GM21526 (cell line): ENCODE data around the gene AKAP6.
A peak's percentile ranks its signal among the peaks of the same experiment; 100 is the strongest.
"Not testable (repeated sequence)": the region's sequence is repeated elsewhere in the genome, so short reads cannot be mapped to it uniquely, and the experiment has no call there.

Experiments
- ATAC-seq: cut with Tn5 transposase; IDR thresholded peaks from one replicate; pipeline ENCODE4 v1.9.1; 2021; ENCODE audit warnings: moderate library complexity; ENCODE audit not compliant: unreplicated experiment, low FRiP score

The AKAP6 gene

DNA sequence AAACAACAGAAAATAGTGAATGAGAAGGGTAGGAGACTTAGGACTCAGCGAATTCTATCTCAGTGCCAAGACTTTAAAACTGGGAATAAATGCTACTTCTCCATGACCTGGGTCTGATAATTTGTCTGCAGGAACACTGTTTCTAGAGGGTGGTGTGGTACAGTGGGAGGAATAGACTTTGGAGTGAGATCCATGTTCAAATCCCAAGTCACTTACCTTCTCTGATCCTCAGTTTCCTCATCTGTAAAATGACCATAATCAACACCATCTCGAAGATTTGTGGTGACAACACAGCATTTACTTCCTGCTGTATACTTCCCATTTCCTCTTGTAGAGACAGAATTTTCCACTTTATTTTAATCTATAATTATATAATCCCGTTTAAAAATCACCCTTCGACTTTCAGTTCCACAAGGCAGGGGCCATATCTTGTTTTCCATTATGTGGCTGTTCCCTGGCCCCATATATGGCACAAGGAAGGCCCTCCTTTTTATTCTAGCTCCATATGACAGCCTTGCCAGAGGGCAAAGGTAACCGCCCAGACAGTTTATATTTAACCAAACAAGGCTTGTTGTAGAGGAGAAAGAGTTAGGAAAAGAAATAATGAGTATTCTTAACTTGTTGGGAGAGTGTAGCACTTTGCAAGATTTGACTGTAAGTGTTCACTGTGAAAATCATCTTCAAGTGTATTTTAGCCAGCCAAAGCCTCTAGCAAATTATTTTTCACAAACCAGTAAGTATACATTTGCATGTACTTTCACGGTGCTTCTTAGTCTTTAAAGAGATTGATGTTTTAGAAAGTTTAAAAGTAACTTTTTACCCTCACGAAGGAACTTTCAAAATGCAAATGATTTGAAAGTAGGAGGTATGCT, 243.1 kb downstream of the AKAP6 start:
- ATAC-seq: no peak

DNA sequence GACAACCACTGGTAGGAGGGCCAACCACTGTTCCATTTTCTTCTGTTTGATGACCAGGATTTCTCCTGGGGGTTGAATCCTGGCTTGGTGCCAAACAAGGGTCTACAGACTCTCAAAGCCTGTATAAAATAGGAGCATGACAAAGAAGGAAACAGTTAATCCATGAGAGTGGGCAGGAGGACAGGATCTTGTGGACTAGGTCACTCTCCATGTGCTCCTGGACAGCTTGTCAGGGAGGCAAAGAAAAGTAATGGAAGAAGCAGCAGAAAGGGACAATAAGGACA, 243.7 kb downstream of the AKAP6 start:
- ATAC-seq: no peak

DNA sequence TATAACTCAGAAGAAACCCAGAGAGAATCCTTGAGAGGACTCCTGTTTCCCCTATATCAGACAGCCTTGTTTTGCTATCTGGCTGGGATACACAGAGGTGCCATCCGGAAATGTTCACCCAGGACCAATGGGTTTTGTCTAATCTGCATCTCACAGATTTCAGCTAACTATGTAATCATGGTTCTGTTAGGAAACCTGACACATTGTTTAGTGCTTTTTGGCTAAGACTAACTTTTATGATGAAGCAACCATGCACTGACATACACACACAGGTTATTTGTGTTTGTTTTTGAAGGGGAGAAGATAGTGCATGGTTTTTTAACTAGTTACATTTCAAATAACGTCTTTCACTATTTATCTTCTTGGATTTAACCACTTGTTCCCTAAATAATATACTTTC, 245.2 kb downstream of the AKAP6 start:
- ATAC-seq: no peak

DNA sequence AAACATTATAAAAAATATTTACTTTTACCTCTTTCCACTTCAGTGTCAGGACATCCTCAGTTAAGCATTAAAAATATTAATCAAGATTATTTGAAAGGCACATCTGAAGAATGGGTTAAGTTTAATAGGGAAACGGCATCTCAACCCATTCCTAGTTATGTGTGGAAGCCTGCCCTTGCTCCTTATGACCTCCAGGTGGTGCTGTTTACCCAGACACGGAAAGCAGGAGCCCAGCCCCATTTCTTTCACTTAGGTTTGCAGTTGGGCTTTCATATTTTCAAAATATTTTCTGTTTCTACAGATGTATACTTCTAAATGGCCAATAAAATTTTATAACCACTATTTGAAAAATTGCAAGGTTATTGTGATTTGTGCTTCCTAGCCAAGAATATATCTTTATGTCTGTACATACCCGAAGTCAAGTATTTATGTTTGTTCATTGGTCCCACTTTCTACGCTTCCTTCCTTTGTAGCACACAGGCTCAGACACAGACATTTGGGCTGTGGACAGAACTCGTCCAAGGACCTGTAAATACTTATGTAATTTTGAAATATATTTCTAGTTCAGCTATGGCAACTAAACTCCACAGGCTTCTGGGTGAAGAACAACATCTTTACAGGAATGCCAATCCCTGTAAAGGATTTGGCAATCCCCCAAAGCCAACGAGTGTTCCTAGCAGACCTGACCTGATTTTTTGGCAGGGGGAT, 247.1 kb downstream of the AKAP6 start:
- peak; percentile 68 for ATAC-seq

DNA sequence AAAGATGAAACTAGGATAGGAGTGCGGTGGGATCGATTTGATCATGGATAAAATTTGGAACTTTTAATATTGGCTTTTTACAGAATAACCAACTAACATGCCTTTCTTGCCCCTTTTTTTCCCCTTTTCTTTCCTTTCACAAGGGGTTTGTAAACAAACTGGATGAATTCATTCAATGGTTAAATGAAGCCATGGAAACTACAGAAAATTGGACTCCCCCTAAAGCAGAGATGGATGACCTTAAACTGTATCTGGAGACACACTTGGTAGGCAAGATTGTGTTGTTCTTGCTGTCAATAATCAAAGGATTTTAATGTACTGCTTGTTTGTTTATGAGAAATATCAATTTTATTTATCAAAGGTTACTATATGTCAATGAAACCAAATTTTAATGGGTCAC, 247.9 kb downstream of the AKAP6 start:
- no peak for ATAC-seq

DNA sequence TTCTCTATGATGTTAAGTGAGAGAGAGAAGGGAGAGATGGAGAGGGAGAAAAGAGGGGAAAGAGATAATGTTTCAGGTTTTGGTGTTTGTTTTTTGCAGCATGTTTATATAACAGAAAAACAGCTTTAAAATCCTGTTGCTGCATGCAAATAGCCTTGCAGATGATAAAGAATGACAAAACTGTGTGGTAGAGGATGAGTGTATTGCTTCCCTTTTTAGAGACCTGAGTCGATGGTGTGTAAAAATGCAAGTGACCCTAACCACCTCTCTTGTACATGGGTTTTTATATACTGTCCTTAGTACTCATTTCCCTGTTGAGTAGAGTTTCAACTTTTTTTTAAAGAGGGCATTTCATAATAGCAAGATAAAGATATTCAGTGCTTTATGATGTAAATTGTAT, 249.1 kb downstream of the AKAP6 start:
- ATAC-seq: peak; percentile 78

DNA sequence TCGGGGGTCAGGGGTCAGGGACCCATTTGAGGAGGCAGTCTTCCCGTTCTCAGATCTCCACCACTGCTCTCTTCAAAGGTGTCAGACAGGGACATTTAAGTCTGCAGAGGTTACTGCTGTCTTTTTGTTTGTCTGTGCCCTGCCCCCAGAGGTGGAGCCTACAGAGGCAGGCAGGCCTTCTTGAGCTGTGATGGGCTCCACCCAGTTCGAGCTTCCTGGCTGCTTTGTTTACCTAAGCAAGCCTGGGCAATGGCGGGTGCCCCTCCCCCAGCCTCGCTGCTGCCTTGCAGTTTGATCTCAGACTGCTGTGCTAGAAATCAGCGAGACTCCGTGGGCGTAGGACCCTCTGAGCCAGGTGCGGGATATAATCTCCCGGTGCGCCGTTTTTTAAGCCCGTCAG, 254.3 kb downstream of the AKAP6 start:
- not testable (repeated sequence) for ATAC-seq

DNA sequence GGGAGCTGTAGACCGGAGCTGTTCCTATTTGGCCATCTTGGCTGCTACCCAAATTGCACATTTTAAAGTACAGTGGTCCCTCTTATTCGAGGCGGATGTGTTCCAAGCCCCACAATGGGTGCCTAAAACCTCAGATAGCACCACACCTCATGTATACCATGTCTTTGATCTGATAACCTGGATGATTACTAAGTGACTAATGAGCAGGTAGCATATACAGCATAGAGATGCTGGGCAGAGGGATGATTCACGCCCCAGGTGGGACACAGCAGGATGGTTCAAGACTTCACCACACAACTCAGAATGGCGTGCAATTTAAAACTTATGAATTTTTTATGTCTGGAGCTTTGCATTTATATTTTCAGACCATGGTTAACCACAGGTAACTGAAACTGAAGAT, 255.0 kb downstream of the AKAP6 start:
- no peak for ATAC-seq

DNA sequence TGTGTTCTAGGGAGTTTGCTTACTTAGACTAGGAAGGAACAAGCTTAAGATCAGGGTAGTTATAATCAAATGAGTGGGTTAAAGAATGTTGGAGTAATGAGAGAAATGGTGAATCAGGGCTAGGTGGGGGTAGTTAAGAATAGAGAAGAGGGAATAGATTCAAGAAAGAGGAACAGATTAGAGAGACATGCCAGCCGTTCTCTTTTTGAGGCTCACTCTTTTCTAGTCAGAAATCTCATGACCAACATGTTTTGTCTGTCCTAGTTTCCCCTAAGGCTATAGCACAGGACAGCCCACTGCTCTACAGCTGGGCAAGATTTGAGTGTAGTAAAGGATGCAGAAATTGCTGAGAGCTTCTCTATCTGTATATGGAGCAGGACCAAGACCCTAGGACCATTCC, 258.4 kb downstream of the AKAP6 start:
- ATAC-seq: no peak

DNA sequence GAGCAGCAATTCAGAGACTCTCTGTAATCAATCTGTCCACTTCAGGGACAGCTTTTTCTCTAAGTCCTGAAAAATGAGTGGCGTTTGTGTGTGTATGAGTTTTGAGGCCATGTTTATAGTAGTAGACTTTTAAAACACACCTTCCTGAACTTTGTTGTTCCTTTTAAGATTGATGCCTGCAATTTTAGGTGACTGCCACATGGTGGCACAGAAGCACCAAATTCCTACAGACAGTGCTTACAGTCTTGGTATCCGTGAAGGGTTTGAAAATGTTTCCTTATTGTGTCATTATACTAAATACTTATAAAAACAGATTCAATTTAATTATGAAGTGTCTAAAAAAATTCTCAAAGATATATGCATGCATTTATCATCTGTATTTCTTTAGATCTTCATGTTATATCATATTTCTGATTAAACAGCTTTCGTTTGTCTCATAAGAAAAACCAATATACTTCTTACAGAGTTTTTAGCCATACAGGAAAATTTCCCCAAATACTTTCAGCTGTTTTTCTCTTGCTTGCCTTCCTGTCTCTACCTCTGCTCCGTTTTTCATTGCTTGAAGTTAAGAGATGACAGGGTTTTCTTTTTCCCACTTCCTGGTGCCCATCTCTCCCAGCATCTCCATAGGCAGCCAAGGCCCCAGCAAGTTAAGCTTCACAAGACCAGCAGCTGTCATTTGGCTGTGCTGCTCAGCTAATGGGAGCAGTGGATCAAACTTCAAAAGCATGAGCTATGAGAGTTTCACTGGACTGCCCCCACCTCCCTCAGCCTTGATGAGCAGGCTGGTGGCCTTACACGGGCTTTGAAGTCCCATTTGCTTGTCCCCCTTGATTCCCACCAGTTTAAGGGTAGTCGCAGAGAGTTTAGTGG, 259.6 kb downstream of the AKAP6 start:
- ATAC-seq: no peak

DNA sequence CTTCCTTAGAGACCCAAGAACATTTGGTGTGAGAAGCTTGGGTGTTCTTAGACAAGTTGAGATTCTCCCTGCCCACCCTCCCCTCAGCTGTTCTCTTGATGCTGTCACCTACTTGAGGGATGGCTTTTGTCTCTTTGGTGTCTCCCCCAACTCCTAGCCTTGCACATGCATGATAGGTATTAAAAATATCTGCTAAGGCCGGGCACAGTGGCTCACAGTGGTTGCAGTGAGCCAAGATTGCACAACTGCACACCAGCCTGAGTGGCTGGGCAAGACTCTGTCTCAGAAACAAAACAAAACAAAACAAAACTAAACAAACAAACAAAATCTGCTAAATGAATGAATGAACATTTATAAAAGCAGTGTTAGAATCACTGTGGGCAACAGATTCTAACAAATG, 261.1 kb downstream of the AKAP6 start:
- no peak for ATAC-seq

DNA sequence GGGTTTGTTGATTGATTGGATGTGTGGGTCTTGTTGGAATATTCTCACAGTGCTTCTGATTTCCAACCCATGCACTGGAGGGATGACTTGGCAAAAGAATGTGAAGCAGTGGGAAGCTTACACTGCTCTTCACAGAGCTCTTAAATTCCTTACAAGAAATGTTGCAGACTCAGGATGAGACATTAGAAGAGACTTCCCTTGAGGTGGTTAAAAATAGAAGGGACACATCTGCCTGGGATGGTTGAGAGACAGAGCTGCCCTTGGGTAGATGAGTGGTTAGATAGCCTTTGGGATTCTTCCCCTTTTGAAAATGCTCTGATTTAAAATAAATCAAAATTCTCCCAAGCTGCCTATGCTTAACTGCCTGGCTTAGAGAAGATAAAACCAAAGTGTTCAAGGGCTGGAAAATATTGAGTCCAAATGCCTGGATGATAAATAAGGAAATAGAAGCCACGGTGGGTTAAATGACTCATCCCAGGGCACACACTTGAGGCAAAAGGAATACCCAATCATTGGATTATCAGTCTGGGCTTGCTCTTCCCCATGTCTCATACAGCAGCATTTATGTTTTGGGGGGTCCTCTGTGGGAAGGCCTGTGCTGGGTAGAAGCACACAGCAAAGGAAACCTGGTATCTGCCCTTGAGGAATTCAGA, 264.3 kb downstream of the AKAP6 start:
- ATAC-seq: no peak

DNA sequence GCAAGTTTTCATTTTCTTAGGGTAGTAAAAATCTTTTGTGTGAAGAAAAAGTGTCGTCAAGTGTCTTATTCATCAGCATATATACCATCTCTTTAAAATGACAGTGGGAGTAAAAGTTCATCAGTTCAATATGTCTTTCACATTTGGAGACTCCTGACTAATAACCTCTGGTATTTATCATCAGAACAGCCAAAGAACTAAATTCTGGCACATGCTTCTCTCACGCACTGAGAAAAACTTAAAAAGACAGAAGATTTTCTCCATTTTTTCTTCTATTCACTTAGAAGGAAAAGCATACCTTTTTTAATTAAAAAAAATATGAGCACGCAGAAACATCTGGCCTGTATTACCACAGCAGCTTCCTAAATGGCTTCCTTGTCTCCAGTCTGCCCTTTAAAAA, 265.7 kb downstream of the AKAP6 start:
- ATAC-seq: no peak

DNA sequence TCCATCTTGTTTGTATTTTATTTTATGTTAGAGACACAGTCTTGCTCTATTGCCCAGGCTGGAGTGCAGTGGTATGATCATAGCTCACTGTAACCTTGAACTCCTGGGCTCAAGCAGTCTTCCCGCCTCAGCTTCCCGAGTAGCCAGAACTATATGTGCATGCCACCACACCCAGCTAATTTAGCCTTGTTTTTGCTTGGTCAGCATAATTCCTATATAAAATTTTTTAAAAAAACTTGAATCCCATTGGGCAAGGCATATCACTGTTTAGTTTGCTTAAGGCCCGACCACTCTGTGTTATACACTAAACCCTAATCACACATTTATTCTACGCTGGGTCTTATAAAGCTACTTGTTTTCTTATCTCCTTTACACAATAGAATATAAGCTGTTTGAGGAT, 266.4 kb downstream of the AKAP6 start:
- ATAC-seq: no peak

DNA sequence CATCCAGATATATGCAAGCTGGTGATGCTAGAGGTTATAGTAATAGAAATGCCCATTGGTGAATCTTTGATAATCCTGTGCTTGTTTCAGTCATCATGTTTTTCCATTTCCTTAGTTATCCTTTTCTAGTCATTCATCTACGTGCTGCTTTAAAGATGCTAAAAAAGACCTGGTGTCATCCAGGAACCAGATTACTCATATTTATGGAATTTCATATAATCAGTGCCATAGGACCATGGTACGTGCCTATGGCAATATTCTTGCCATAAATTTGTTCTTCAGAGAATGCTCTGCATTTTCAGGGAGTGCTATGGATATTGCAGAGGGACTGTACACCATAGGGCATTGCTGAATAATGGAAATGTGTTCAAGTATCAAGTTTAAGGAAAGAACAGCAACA, 267.3 kb downstream of the AKAP6 start:
- no peak for ATAC-seq

DNA sequence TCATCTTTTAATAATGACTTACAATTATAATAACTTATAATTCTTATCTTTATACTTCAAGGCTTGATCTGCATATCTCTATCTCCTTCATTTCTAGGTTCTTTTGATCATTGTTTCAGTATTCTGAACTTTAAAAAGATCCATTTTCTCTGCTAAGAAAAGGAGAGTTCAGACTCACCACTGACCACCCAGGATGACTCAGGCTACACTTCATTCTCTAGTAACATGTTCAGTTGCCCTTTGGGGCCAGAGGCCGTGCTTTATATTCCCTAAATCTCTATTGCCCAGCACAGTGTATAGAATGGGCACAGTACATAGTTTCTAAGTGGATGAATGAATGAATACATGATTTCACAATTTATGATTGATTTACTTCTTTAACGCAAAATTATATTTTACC, 268.7 kb downstream of the AKAP6 start:
- ATAC-seq: no peak

DNA sequence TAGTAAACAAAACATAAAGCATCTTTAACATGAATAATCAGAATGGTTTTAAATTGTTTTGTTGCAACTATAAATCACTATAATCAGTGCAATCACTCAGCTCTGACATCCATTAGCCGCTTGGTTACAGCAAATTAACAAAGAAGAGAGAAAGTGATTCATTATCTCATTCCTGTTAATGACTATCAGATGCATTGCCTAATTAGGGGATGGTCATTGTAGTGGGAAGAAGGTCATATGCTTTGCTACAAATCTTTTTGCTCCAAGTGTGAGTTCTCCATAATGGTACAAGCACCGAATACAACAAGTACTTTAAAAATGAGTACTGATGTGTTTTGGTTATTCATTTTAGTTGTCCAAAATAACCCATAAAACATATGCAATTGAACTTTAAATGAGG, 272.0 kb downstream of the AKAP6 start:
- no peak for ATAC-seq

DNA sequence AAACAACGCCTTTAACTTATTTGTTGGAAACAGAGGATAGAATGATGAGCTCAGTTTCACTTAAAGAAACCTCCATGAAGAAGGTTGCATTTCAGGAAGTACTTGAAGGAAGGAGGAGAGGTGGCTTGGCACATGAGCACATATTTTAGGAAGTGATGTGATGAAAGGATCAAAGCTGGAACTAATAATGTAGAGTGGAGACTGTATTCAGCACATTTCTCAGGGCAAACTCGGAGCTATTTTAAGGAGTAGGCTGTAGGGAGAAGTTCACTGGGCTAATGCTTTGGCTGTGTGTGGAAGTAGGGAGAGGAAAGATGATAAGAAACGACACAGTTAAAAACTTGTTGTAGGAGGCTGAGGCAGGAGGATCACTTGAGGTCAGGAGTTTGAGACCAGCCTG, 272.8 kb downstream of the AKAP6 start:
- ATAC-seq: no peak

DNA sequence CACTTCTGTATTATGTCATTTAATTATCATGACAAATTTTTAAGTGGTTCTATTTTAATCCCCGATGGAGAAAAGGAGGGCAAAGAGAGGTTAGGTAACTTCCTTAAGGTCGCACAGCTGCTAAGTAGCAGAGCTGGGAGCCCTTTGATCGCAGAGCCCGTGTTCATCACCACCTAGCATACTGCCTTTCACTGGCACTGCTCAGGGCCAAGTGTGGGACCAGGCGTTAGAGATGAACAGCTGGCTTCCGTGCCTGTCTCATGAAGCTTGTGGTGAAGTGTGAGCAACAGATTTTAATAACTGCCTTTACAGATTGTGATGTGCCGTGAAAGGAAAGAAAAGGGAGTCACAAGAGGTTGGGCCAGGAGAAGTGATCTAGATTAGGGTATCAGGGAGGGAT, 273.6 kb downstream of the AKAP6 start:
- no peak for ATAC-seq

DNA sequence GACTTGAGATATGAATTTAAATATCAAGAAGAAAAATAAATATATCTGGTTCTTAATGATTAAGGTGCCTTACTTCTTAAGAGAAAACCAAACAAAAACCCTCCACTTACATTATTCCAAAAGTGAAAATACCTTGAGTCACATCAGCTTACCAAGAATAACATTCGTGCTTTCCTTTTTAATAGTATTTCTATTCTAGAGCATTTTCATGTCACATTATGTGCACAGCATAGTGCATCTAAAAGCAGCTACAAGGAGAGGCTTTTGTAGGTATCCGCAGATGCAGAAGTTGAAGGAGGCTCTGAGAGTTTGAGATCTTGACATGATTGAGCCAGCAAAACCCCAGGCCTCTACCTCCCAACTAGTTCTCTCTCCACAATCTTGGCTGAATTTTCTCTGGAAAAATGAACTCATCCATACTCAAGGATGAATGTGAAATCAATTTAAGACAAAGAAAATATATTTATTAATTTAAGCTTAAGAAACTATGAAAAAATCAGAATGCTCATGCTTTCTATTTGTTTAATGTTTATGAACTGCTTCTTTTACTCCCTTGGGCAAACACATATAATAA, 275.0 kb downstream of the AKAP6 start:
- peak; percentile 77 for ATAC-seq

DNA sequence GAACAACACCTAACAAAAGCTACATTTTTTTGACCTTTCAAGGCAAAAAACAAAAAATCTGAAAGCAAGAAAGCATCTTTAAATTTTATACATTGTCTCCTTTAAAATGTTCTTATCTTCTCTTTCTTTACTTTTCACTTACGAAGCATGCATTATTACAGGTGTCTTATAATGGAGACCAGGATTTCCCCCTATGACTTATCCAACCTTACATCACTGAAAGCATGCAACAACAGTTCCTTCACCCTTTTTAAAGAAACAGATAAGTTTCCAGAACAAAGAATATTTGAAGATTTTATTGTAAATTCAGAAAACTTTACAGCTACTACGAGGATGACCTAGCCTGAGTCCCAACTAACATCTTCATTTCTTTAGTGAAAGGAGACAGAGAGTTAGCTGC, 277.2 kb downstream of the AKAP6 start:
- ATAC-seq: no peak
